Smooth muscle cell (in vitro differentiated cells): ENCODE measurements around the gene NUFIP1. TPM values are rescaled to one million over a fixed set of nuclear protein-coding genes. Genes with fewer than 3 reads are reported as not detected.

ENCODE experiments used
- DNase-seq: peaks from one replicate; lab custom pipeline; 2025; ENCODE audit not compliant: unreplicated experiment; lab: John Stamatoyannopoulos, UW
- H2AFZ ChIP-seq: fragments of 200-600 bp; sonication (generic); 2 replicates; pipeline ENCODE4 v1.6.0; 2016; ENCODE audit warnings: antibody characterized with exemption, low read depth, mild to moderate bottlenecking
- H3F3A ChIP-seq: fragments of 200-600 bp; sonication (generic); 2 replicates; pipeline ENCODE4 v1.6.0; 2017; ENCODE audit warnings: antibody characterized with exemption, low read depth
- H3K27ac ChIP-seq: fragments of 200-600 bp; sonication (generic); 2 replicates; pipeline ENCODE4 v1.5.1; 2016; ENCODE audit warnings: low read depth, mild to moderate bottlenecking
- H3K27me3 ChIP-seq: fragments of 200-600 bp; sonication (generic); 2 replicates; pipeline ENCODE4 v1.6.1; 2016; ENCODE audit warnings: low read depth, mild to moderate bottlenecking
- H3K36me3 ChIP-seq: fragments of 200-600 bp; sonication (generic); 2 replicates; pipeline ENCODE4 v1.5.1; 2016; ENCODE audit warnings: low read depth
- H3K4me1 ChIP-seq: fragments of 200-600 bp; sonication (generic); 2 replicates; pipeline ENCODE4 v1.5.1; 2016; ENCODE audit warnings: low read depth
- H3K4me2 ChIP-seq: fragments of 200-600 bp; sonication (generic); 2 replicates; pipeline ENCODE4 v1.6.0; 2016; ENCODE audit warnings: mild to moderate bottlenecking
- H3K4me3 ChIP-seq: fragments of 200-600 bp; sonication (generic); 2 replicates; pipeline ENCODE4 v1.5.1; 2016; ENCODE audit warnings: mild to moderate bottlenecking
- H3K79me2 ChIP-seq: fragments of 200-600 bp; sonication (generic); 2 replicates; pipeline ENCODE4 v1.6.0; 2016; ENCODE audit warnings: low read depth, mild to moderate bottlenecking
- H3K9ac ChIP-seq: fragments of 200-600 bp; sonication (generic); 2 replicates; pipeline ENCODE4 v1.6.0; 2016; ENCODE audit warnings: low read depth
- H3K9me3 ChIP-seq: fragments of 200-600 bp; sonication (generic); replicated peaks from 2 replicates; pipeline ENCODE4 v1.5.1; 2016; ENCODE audit warnings: low read depth
- H4K20me1 ChIP-seq: fragments of 200-600 bp; sonication (generic); 2 replicates; pipeline ENCODE4 v1.6.0; 2016; ENCODE audit warnings: low read depth
- WGBS: methylation state at CpG from one replicate; pipeline ENCODE4 v1.1.7; 2016; ENCODE audit warnings: low lambda C conversion rate; 5-methylcytosine and 5-hydroxymethylcytosine counted together
- polyA plus RNA-seq: library from polyadenylated mRNA; unstranded; fragments of >200 nt; fragmentation: Nextera tagmentation; extraction: Ambion mirVana; gene quantifications from 2 replicates; pipeline ENCODE4 v1.2.1, GENCODE V29; 2016
- small RNA-seq: library from RNA; depleted of rRNA; stranded (forward); fragments of <200 nt; gene quantifications from one replicate; pipeline ENCODE3, GENCODE V24; 2014
- total RNA-seq: library from RNA; depleted of rRNA; stranded (reverse); fragments of >200 nt; gene quantifications from 2 replicates; pipeline ENCODE4 v1.2.3, GENCODE V29; 2014
- TF ChIP-seq, protein P1 (sequence below): fragments of 200-600 bp; sonication (generic); IDR thresholded peaks from 2 replicates; pipeline ENCODE4 v1.5.1; 2017; ENCODE audit warnings: borderline replicate concordance, mild to moderate bottlenecking, antibody characterized with exemption; ENCODE audit not compliant: insufficient read depth, poor library complexity, severe bottlenecking

Gene NUFIP1
- total and polyA plus RNA-seq, 2 experiments from 2014 or later = 3.8 to 4.5 TPM

DNA sequence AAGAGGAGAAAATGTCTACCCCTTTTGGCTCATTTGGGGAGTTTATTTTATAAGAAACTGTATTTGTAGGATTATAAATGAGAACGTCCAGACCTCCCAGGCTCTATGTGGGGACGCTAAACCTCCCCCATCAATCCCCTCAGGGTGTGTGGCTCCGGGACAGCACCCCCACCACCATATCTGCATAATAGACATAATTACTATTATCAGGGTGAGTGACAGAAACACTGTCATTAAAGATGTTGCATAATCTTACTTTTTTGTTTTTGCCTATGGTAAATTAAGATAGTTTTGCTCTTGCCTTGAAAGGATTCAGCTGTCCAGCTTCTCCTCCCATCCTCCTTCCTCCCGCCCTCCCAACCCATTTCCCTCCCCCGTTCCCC lies 93.3 kb downstream of the NUFIP1 start:
- DNase-seq = no peak
- H3K9ac ChIP-seq = no peak overlapping the region
- H2AFZ ChIP-seq = no peak overlapping the region
- no peak overlapping the region for H3K4me3 ChIP-seq
- H3K4me2 ChIP-seq = no peak overlapping the region
- no peaks in the 10 kb centered on the region for H3F3A ChIP-seq
- H3K27ac ChIP-seq = no peak overlapping the region
- TF ChIP-seq, protein P1, sequence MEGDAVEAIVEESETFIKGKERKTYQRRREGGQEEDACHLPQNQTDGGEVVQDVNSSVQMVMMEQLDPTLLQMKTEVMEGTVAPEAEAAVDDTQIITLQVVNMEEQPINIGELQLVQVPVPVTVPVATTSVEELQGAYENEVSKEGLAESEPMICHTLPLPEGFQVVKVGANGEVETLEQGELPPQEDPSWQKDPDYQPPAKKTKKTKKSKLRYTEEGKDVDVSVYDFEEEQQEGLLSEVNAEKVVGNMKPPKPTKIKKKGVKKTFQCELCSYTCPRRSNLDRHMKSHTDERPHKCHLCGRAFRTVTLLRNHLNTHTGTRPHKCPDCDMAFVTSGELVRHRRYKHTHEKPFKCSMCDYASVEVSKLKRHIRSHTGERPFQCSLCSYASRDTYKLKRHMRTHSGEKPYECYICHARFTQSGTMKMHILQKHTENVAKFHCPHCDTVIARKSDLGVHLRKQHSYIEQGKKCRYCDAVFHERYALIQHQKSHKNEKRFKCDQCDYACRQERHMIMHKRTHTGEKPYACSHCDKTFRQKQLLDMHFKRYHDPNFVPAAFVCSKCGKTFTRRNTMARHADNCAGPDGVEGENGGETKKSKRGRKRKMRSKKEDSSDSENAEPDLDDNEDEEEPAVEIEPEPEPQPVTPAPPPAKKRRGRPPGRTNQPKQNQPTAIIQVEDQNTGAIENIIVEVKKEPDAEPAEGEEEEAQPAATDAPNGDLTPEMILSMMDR = no peak
- no peaks in the 10 kb centered on the region for H3K9me3 ChIP-seq
- WGBS = 76% methylated on average over 4 of the region's 5 CpGs
- H3K36me3 ChIP-seq = no peaks in the 10 kb centered on the region
- no peaks in the 10 kb centered on the region for H3K79me2 ChIP-seq
- no peaks in the 10 kb centered on the region for H4K20me1 ChIP-seq
- no peaks in the 10 kb centered on the region for H3K4me1 ChIP-seq
- no peaks in the 10 kb centered on the region for H3K27me3 ChIP-seq

GRCh38 chr13:44895264-44895952 lies 93.9 kb downstream of the NUFIP1 start:
- WGBS = 73% methylated on average over 6 of the region's 6 CpGs
- no peak overlapping the region for H3K4me3 ChIP-seq
- H3K9me3 ChIP-seq = no peaks in the 10 kb centered on the region
- H3K9ac ChIP-seq = no peak overlapping the region
- H3F3A ChIP-seq = no peaks in the 10 kb centered on the region
- H3K4me1 ChIP-seq = no peaks in the 10 kb centered on the region
- TF ChIP-seq, protein P1 = no peak
- H2AFZ ChIP-seq = no peak overlapping the region
- no peaks in the 10 kb centered on the region for H3K27me3 ChIP-seq
- no peaks in the 10 kb centered on the region for H3K36me3 ChIP-seq
- H3K4me2 ChIP-seq = no peak overlapping the region
- no peaks in the 10 kb centered on the region for H3K79me2 ChIP-seq
- H4K20me1 ChIP-seq = no peaks in the 10 kb centered on the region
- H3K27ac ChIP-seq = no peak overlapping the region
- DNase-seq = no peak

- H3K9ac ChIP-seq = no peak overlapping the region
- no peak overlapping the region for H3K27ac ChIP-seq
- DNase-seq = no peak
- no peak overlapping the region for H3K4me3 ChIP-seq
- WGBS = 40% methylated on average over 13 of the region's 13 CpGs
- no peaks in the 10 kb centered on the region for H3K79me2 ChIP-seq
- TF ChIP-seq, protein P1 = no peak
- H3K27me3 ChIP-seq = no peaks in the 10 kb centered on the region
- H4K20me1 ChIP-seq = no peaks in the 10 kb centered on the region
- H3K36me3 ChIP-seq = no peaks in the 10 kb centered on the region
- no peaks in the 10 kb centered on the region for H3K4me1 ChIP-seq
- no peak overlapping the region for H3K4me2 ChIP-seq
- H3F3A ChIP-seq = no peaks in the 10 kb centered on the region
- H3K9me3 ChIP-seq = no peaks in the 10 kb centered on the region
- peak overlapping the region; percentile 68 for H2AFZ ChIP-seq
Measured at GRCh38 chr13:44894001-44894770, 95.1 kb downstream of the NUFIP1 start.

Small RNA genes lying within 50 kb of the gene (small RNA-seq; reads per million reads assigned to genes)
- gene RN7SL49P = 1.2 reads per million, percentile 34 among the genes with 10 or more reads in this experiment

Other genes starting within 250 kb of the NUFIP1 start
- gene GPALPP1, start 67 bp upstream of the NUFIP1 start, total RNA-seq = 23.1 and 28.4 TPM in 2 replicates
- gene GPALPP1, start 67 bp upstream of the NUFIP1 start, polyA plus RNA-seq = 11.1 and 13.7 TPM in 2 replicates
- 25.3 and 28.1 TPM in 2 replicates for gene GTF2F2, start 131.0 kb upstream of the NUFIP1 start, total RNA-seq
- 11.2 and 14.6 TPM in 2 replicates for gene GTF2F2, start 131.0 kb upstream of the NUFIP1 start, polyA plus RNA-seq
- not detected in 2 replicates for gene KCTD4, start 211.6 kb upstream of the NUFIP1 start, total RNA-seq
- gene KCTD4, start 211.6 kb upstream of the NUFIP1 start, polyA plus RNA-seq = 0.46 TPM in 1 of 2 replicates, not detected in the other